HG02885 (cell line): ENCODE results near the gene PHF23.
A peak's percentile ranks its signal among the peaks of the same experiment; 100 is the strongest.

Experiments
- ATAC-seq: cut with Tn5 transposase; IDR thresholded peaks from one replicate; pipeline ENCODE4 v1.9.1; 2021; ENCODE audit warnings: mild to moderate bottlenecking; ENCODE audit not compliant: unreplicated experiment, poor library complexity

Gene PHF23

DNA sequence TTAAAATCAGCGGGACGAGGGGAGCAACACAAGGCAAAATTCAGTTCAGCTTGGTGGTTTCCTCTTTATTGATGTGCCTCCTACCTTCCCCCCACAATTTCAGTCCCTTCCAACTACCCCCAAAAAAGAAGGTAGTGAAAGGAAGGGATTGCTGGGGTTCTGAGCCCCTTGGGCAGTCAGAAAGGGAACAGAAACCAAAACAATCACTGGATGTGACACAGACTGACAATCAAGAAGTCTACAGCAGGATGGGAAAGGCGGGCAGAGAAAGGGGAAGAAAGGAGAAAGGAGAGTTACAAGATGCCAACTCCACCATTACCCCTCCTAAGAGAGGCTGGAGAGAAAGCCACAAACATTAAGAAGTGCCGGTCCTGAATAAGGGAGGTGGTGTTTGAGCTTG lies 1.1 kb upstream of the PHF23 start:
- no peak for ATAC-seq

DNA sequence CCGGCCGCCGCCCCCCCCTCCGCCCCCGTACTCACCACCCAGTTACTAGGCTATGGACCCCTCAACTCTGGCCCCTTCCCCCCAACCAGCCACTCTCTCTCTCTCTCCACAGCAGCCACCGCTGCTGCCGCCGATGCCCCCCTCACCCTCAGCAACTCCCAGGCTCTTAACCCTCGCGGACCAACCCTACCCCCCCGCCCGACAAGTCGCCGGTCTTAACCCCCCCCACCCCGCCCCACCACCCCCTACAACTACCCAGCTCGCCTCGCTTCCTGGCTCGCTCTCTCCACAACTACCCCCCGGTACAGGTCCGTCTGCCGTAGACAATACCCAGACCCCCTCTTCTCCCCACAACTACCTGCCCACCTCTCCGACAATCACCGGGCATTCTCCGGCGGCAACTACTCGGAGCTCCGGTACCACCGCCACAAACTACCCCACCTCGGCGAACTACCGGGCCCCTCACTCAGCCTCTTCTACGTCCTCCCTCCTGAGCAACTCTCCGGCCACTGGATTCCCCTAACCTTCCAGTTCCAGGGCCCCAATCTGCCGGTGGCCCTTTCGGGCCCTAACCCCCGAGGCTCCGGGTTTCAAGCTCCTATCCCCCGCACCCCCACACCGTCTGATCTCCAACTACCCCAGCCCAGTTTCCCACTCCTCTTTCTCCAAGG lies 702 bp downstream of the PHF23 start:
- no peak for ATAC-seq

DNA sequence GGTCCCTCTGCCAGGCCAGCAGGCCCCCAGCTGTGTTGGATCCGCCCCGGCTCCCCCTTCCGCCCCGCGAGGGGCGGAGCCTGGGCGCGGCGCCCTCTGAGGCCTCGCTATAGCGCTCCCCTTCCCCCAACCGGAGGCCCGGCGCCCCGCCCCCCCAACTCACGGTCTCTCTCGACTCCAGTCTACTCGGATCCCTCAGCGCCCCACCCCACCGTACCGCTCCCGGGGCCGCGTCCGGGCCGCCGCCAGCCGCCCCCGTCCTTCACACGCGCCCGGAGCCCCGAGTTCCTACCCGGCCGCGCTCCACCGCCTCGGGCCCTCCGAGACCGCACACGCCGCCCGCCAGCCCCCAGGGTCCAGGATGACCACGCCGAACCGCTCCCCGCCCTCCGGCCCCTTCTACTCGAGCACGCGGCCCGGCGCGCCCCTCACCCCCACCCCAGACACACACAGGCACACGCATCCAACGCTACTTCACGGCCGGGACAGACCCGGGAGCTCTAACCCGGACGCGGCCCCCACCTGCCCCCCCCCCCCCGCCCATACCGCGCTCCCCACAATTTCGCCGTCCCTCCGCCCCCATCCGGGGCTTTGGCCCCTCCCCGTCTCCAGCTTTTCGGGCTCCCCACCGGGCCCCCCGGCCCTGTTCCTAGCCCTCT lies 1.4 kb downstream of the PHF23 start:
- ATAC-seq: no peak

DNA sequence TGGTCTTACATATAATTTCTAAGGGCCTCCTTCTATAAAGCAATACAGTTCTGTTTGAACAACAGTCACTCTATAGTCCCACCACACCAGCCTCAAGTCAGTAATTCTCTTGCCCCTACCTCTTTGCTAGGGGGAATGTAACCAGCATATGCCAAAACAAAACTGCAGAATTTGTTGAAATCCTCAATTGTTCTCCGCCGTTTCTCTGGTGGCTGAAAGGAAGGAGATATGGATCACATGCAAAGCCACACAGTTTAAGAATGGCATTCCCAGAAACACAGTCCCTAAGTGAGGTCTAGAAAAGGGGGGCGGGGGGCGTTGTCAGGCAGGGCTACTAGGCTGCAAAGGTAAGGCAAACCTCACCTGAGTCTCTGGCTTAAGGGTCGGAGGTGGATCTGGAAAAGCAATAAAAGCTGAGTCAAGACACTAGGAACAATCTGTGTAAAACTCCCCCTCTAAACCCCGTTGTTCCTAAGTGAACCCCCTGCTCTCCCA lies 1.9 kb downstream of the PHF23 start:
- no peak for ATAC-seq

DNA sequence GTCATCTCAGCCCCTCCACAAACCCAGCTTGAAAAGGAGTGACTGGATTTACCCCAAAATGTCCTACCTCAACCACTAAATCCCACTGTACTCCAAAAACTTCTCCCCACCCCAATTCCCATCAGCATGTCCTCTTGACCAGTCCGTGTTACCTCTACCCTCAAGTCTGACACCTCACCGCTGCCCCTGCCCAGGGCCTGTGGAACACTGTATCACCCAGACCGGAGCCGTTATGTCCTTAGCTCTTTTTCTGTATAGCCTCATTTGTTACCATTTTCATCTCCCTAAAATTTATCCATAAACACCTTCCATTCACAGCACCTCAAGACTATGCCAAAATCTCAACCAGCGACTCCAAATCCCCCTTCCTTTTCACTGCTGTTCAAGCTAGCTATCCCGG lies 2.4 kb downstream of the PHF23 start:
- ATAC-seq: no peak

DNA sequence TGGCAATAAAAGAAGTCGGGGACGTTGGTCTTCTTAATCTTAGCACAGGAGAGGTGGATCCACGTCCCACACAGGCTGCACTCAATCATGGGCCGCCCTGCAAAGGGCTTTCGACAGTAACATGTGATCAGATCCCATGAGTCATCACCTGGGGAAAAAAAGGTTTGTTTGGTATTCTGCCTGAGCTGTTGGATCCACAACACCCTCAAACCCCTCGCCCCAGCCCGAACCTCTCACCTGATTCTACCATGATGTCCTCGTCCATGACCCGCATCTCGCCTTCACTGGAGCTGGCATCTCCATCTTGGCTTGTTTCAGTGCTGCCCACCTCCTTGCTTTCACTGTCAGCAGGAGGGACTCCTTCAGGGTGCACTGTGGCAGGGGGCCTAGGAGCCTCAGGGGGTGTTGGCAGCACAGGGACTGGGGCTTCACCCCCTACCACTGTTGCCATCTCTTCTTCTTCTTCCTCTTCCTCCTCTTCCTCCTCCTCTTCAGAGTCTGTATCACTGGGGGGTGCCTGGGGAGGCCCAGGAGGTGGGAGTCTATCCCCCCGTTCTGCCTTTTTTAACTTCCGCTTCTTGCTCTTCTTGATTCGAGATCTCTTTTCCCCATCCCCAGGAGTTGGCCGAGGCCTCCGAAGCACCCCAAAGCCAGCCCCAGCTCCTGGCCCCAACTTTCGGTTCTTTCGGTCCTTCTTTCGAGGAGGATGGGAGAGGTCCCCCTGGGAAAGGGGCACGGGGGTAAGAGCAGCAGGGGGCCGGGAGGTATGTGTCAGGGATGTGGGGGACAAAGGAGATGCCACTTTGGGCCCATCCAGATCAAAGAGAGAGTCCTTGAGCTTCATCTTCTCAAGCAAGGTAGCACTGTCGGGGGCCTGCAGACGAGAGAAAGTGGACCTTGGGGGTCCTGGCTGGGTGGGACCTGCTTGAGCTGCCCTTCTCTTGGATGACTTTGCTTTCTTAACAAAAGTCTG lies 3.3 kb downstream of the PHF23 start:
- ATAC-seq: no peak

DNA sequence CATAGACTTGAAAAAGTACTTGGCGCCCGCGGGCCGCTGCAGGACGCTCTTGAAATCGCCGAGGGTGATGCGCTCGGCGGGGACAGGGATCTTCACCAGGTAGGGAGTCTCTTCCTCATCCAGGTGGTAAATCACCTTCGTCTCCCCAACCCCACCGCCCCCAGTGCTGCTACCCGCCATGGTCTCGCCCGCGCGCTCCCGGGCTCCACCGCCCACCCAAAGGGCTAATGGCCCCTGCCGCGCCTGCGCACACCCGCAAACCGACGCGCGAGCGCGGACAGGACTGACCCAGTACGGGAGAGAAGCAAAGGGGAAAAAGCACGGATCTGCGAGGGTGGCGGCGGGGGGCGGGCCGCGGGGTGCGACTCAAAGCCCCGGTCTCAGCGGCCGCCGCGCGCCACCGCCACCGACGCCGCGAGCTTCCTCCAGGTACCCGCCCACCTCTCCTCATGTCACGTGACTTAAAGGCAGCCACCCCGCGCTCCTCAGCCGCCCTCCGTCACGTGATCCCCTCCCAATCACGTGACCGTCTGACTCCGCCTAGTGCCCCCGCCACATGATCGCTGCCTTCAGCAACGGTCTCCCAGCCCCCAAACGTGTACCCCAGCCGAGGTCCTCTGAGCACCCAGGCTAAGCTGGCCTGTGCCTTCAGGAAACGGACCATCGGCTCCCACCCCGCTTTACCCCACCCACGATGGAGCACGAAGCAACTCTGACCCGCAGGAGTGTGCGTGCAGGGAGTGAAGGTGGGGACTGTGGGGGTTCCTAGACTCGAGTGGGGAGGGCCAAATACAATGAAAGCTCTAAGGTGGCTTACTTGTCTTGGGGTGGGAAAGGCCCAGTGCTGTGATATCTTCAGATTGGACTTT lies 4.9 kb downstream of the PHF23 start, which contains the start of gene DVL2:
TSS of gene DVL2 (minus strand) at position 435 of the 869 bp plus-strand sequence. CDS start at position 180, 255 bp downstream.
- peak; percentile 65 for ATAC-seq

DNA sequence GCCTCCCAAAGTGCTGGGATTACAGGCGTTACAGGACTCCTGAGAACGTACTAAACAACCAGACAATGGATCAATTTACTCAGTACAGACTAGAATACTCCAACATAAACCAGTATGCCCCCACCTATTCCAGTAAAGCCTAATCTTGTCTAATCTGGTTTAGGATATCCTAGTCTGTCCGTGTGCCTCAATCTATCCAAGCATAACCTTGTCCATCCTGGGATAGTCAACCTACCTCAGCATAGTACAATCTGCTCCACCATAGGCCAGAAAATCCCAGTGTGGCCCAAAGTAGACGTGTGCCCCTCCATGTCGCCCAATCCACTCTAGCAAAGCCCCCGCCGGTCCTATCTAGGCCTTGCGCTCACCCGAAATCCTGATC lies 5.6 kb downstream of the PHF23 start:
- ATAC-seq: no peak

DNA sequence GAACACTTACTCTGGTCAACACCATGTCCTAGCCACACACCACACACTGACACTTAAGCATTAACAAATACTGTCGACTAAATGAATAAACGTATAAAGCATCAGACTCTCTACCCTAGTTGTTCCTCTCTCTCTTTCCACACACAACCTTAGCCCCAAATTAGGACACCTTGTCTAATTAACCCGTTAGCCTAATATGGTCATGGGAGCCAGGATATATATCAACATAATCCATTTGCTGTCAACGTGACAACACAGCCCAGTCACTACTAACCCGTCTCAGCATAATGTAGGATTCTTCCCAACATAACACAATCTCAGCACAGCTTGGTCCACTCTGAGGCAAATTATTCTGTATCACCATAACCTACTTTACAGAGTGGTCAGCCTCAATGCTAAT lies 7.1 kb downstream of the PHF23 start:
- no peak for ATAC-seq

DNA sequence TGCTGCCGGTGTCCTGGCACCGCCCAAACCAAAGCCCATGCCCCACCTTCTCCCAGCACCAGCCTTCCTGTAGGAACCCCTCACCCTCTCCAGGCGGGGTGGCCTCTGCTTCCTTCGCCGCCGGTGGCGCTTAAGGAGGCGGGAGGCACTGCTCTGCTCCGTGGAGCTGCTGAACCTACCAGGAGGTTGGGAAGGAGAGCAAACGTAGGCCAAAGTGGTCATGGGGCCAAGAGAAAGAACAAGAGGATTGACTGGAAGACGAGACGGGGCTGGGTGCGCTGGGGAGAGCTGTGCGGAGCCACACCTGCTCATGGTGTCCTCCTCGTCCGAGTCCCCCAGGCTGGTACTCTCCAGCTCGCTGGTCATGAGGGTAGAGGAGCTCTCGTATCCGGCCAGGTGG lies 9.8 kb downstream of the PHF23 start:
- no peak for ATAC-seq

DNA sequence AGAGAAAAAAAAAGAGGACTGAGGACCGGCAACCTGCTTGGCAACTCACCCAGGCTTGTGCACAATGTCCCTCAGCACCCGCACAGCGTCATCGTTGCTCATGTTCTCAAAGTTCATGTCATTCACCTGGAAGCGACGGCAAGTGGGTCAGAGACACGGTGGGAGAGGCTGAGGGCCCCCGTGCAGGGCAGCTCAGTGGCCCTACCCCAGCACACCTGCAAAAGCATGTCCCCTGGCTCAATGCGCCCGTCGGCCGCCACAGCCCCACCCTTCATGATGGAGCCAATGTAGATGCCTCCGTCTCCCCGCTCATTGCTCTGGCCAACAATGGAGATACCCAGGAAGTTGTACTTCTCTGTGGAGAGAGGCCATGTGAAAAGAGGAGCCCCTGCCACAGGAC lies 10.3 kb downstream of the PHF23 start:
- no peak for ATAC-seq

DNA sequence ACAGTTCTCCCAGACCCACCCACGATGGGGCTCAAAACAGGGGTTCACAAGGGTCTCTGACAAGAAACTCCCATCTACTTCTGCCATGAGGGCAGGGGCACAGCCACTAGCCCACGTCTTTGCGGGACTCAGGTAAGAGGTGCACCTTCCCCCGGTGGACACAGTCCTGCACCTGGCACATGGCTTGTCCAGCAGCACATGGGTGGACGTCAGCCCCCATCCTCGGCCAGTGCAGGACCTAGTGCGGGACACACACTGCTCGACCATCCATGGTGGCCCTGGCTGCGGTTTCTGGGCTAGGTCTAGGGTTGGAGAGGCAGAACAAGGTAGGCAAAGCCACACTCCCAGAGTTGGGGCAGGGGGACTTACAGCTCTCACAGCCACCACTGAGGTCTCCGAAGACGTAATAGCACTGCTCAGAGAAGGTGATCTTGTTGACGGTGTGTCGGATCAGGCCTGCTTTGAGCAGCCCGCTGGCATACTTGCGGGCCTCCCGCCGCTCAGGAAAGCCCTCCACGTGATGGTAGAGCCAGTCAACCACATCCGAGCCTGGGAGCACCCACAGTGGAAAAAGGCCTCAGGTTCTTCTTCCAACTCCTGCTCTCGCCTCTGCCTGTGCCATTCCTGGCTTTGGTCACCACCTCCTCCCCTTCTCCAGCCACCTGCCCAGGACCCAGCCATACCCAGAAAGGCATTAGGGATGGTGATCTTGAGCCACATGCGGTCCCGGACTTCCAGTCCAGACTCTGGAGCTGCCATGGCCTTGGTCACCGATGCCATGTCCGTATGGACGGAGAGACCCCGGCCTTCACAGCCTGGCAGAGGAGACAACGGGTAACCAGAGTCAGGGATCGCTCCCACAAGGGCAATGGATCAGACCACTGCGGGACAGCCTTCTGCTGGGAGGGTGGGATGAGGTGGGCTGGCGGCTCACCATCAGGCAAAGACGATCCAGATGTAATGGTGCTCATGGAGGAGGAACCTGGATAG lies 12.2 kb downstream of the PHF23 start:
- ATAC-seq: no peak

DNA sequence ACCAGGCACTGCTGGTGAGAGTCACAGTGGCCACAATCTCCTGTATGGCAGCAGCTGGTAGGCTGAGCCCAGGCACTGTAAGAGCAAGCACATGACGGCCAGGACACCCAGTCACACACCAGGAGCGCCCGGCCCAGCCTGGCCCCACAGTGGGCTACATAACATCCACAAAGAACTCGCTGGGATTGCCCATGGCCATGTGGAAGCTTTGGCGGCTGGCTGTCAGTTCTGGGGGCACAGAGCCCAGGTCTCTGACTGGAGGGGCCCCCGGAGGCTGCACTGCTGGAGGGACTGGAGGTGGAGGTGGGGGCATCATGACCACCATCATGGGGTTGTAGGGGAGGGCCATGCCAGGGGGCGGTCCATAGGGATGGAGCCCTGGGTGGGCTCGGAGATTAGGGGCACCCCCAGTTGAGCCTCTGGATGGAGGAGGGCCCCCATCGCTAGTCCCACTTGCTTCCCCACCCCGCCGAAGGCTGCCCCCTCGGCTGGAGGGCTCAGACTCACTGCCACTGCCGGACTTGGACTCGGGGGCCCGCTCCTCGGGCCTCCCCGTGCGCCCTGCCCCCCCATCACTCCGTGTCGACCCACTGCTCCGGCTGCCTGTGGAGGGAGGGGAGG lies 13.4 kb downstream of the PHF23 start:
- no peak for ATAC-seq

DNA sequence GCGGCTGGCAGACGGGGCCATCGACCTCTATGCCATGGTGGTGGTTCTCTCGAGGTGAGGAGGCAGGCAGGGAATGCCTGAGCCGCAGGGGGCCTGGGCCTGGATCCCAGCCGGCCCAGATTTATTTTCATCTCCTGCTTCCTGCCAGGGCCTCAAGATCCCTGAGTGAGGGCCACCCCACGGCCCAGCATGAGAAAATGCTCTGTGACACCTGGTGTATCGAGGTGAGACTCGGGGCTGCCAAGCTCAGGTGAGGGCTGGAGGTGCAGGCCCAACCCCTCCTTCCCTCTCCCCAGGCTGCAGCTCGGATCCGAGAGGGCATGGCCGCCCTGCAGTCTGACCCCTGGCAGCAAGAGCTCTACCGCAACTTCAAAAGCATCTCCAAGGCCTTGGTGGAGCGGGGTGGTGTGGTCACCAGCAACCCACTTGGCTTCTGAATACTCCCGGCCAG lies 14.6 kb downstream of the PHF23 start:
- no peak for ATAC-seq

DNA sequence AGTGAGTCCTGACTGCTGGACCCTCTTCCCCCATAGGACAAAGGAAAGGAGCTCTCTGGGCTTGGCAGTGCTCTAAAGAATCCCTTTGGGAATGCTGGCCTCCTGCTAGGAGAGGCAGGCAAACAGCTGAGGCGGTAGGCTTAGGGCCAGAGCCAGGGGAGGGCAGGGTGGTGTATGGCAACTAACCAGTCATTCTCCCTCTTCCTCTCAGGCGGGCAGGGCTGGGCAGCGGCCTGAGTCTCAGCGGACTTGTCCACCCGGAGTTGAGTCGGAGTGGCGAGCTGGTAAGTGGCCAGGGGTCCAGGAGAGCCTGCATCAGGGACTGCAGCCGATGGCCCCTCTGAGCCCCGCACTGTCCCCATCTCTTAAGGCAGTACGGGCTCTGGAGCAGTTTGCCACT lies 15.1 kb downstream of the PHF23 start:
- ATAC-seq: no peak

DNA sequence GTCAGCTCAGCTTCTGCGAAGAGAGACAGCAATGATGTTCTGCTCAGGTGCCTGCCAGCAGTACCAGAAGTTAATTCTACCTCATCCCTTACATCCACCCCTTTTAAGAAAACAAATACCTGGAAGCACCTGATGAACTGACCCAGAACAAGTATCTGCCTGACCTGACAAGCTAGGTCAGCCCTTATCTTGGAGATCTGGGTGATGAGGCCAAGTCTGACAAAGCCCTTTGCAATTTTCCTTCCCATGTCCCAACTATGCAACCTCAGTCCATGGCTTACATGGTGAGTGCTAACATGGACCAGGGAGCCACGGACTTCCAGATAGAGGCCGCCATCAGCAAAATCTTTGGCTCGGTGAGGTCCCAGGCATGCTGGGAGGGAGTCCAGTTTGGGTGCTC lies 15.9 kb downstream of the PHF23 start:
- ATAC-seq: no peak

DNA sequence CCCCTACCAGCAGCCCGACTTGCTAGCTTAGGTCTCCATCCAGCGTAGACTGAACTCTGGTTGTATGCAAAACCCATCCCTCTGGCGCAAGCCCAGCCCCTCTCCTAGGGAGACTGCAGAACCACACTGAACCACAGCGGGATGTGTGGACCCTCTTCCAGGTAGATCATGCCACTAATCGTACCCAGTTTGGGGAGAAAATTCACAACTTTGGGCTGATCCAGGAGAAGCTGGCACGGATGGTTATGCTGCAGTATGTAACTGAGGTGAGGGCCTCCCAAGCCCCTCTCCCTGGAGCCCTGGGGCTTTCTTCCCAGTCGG lies 16.3 kb downstream of the PHF23 start:
- ATAC-seq: no peak
